Ascending aorta (tissue), 2 donors: ENCODE measurements around the gene RNF208. TPM values are rescaled to one million over a fixed set of nuclear protein-coding genes. Genes with fewer than 3 reads are reported as not detected.

Experiments used
- DNase-seq, 2 donors: peaks; one replicate each; pipeline ENCODE4 v3.0.0-alpha.2; 2019; ENCODE audit warnings: low spot score in 2 of 2
- H3K27ac ChIP-seq, 2 donors: fragments of 200-600 bp; sonication (generic); one replicate each; pipeline ENCODE4 v1.5.1; 2016 to 2017; ENCODE audit warnings: mild to moderate bottlenecking in 1 of 2
- H3K27me3 ChIP-seq: fragments of 200-600 bp; sonication (generic); one replicate; pipeline ENCODE4 v1.5.1; 2017
- H3K36me3 ChIP-seq, 2 donors: fragments of 200-600 bp; sonication (generic); one replicate each; pipeline ENCODE4 v1.5.1; 2016
- H3K4me1 ChIP-seq, 2 donors: fragments of 200-600 bp; sonication (generic); one replicate each; pipeline ENCODE4 v1.5.1; 2016 to 2017; ENCODE audit warnings: mild to moderate bottlenecking in 1 of 2
- H3K4me3 ChIP-seq, 2 donors: fragments of 200-600 bp; sonication (generic); one replicate each; pipeline ENCODE4 v1.5.1; 2016 to 2017; ENCODE audit warnings: mild to moderate bottlenecking in 1 of 2
- H3K9me3 ChIP-seq, 2 donors: fragments of 200-600 bp; sonication (generic); one replicate each; pipeline ENCODE4 v1.5.1; 2016
- intact Hi-C: fragments of 100-400 bp; cut with DNase I; formaldehyde crosslinking; loops from one replicate; pipeline ENCODE4 v1.15.1; 2023
- total RNA-seq: library from RNA; depleted of rRNA; stranded (reverse); fragments of >200 nt; gene quantifications from one replicate; pipeline ENCODE4 v1.1.0, GENCODE V29; 2016
- TF ChIP-seq, protein P1 (sequence below), 3 experiments: fragments of 200-600 bp in 2 of 3; fragments of 450-650 bp in 1 of 3; sonication (generic) in 2 of 3; IDR thresholded peaks; one replicate each; pipeline ENCODE4 v1.5.1; 2016 to 2019; ENCODE audit warnings: antibody characterized with exemption in 3 of 3, mild to moderate bottlenecking in 1 of 3, moderate library complexity in 1 of 3

RNF208 gene, protein sequence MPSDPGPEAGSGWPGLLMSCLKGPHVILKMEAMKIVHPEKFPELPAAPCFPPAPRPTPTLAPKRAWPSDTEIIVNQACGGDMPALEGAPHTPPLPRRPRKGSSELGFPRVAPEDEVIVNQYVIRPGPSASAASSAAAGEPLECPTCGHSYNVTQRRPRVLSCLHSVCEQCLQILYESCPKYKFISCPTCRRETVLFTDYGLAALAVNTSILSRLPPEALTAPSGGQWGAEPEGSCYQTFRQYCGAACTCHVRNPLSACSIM
- total RNA-seq = 6.7 TPM

DNA sequence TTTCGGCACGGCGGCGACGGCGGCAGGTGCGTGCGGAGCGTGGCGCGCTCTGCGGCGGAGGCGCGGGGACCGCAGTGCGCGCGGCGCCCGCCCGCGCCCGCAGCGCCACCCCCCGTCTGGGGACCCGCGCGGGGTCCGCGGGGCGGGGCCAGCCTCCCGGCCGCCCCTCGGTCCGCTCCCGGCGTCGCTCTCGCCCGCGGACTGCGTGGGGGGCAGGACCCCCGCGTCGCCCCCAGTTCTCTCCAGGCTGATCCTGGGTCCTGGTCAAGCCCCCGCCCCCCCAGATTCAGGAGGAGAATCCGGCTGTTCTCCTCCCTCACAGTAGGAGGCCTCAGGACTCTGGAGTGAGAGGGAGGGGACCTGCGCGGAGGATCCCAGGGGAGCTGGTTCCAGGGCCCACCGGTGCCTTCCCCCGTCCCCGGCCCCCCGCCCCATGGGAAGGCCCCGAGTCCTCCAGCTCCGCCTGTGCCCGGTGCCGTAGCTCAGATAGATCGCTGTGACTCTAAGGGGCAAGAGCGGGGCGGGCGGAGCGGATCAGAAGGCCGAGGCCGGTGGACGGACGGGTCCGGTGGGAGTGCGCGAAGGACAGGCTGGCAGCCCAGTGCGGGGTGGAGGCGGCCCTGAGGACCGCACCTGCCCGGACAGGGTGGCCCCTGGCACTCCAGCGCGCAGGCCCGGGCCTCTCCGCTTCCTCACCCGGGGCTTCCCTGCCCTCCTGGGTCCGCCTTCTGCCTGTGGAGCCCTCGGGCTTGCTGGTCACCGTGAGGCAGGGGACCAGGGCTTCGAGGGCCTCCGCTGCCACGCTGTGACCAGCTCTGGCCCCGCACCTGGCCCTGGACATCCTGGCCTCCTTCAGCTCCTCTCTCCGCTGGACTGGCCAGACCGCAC is at the start of gene RNF208:
RNF208 (minus strand) TSS at position 51 of the 888 bp plus-strand sequence. CDS start 1,028 bp downstream, outside the sequence.
- no peaks in the 10 kb centered on the region for H3K36me3 ChIP-seq
- intact Hi-C loops = loop anchor here (1.0 to 10.0 kb wide), 5 partner anchors 18 to 428 kb away; partner anchors contain the start of genes ANAPC2, CCDC183, SSNA1 and TMEM141
- H3K4me1 ChIP-seq = peaks cover 5 to 19% of the 10 kb centered on the region in 2 donors
- TF ChIP-seq, protein P1, sequence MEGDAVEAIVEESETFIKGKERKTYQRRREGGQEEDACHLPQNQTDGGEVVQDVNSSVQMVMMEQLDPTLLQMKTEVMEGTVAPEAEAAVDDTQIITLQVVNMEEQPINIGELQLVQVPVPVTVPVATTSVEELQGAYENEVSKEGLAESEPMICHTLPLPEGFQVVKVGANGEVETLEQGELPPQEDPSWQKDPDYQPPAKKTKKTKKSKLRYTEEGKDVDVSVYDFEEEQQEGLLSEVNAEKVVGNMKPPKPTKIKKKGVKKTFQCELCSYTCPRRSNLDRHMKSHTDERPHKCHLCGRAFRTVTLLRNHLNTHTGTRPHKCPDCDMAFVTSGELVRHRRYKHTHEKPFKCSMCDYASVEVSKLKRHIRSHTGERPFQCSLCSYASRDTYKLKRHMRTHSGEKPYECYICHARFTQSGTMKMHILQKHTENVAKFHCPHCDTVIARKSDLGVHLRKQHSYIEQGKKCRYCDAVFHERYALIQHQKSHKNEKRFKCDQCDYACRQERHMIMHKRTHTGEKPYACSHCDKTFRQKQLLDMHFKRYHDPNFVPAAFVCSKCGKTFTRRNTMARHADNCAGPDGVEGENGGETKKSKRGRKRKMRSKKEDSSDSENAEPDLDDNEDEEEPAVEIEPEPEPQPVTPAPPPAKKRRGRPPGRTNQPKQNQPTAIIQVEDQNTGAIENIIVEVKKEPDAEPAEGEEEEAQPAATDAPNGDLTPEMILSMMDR (IDR thresholded peaks at IDR 0.05) = no peak
- DNase-seq = no peak
- peak within 1 kb of the TSS; percentile 94 to 95 for H3K27ac ChIP-seq
- H3K4me3 ChIP-seq = peak within 1 kb of the TSS; percentile 75 to 89
- H3K27me3 ChIP-seq = no peaks in the 10 kb centered on the region
- H3K9me3 ChIP-seq = no peaks in the 10 kb centered on the region

DNA sequence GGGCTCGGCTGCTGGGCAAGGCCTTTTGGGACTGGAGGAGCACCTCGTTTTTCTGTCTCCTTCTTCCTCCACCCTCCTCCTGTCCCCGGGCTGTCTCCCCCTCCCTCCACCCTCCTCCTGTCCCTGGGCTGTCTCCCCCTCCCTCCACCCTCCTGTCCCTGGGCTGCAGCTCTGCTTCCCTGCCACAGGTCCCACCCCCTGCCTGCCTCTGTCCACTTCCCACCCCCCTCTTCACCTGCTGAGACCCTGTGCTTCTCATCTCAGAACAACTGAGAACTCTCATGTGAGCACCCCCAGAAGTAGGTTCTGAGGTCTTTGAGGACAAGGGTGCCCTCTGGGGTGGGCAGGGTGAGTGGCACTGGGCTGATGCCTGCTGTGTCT is 49.6 kb upstream of the RNF208 start:
- Histone ChIP-seq H3K4me1 (peaks cover 14 to 30% of the 10 kb centered on the region in 2 donors), H3K9me3 (no peaks in the 10 kb centered on the region), H3K27me3 (no peaks in the 10 kb centered on the region), H3K36me3 (peaks cover 18 to 40% of the 10 kb centered on the region in 2 donors), H3K4me3 (no peak overlapping the region), H3K27ac (peak overlapping the region in 1 of 2 donors; percentile 44)
- intact Hi-C loops = no loop called here
- TF ChIP-seq, protein P1 (IDR thresholded peaks at IDR 0.05) = no peak
- DNase-seq = no peak

DNA sequence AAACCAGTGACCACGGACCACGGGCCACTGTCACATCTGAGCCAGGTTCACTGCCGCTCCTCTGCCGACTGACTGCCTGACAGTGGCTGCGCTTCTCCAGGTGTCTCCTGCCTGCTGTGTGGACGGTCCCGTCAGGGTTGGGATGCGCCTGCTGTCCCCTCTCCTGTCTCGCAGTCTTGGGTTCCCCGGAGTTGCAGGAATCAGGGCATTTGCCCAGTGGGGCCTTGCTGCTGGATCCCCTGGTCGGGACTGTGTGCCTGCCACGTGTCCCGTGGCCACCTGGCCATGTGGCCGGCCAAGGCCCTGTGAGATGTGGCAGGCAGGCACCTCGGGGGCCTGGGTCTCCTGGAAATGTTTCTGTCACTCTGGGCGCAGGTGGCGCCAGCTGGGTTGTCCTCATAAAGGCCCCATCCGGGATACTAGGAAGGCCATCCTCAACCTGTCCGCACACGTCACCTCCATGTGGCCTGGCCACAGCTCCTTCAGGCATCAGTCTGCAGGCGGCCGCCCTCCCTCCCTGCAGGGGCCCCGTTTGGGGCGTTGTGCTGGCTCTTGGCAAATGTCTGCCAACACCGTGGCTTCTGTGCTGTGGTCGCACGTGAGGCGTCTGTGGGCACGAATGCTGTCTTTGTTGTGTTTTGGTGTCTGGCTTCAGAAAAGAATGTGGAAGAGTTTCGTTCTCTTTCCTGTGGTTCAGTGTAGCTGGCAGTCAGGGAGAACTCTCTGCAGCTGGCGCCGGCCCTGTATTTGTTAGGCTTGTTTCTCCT is 49.1 kb upstream of the RNF208 start:
- Histone ChIP-seq H3K27ac (peak overlapping the region; percentile 41 to 44), H3K36me3 (peaks cover 20 to 46% of the 10 kb centered on the region in 2 donors), H3K4me1 (peaks cover 10 to 24% of the 10 kb centered on the region in 2 donors), H3K9me3 (no peaks in the 10 kb centered on the region), H3K4me3 (no peak overlapping the region), H3K27me3 (no peaks in the 10 kb centered on the region)
- DNase-seq = no peak
- intact Hi-C loops = no loop called here
- TF ChIP-seq, protein P1 (IDR thresholded peaks at IDR 0.05) = no peak

DNA sequence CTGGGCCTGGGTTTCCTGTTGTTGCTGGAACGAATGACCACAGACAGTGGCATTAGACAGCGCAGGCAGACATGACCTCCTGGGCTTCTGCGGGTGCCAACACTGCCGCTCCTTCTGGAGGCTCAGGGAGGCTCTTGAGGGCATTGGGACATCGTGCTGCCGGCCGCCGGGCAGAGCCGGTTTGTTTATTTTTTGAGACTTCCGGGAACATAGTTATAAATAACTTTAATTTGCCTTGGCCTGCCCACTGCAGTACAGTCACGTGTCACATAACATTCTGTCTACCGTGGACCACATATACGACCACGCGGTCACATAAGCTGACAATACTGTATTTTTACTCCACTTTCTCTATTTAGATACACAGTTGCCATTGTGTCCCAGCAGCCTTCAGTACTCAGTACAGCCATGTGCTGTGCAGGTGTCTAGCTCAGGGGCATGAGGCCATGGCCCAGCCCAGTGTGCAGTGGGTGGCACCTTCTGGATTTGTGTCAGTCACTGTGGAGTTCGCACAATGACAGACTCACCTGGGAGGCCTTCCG is 47.3 kb upstream of the RNF208 start:
- Histone ChIP-seq H3K27me3 (no peaks in the 10 kb centered on the region), H3K4me1 (peaks cover 10 to 23% of the 10 kb centered on the region in 2 donors), H3K36me3 (peaks cover 31 to 60% of the 10 kb centered on the region in 2 donors), H3K9me3 (no peaks in the 10 kb centered on the region), H3K27ac (peak overlapping the region; percentile 66 to 83), H3K4me3 (peak overlapping the region; percentile 25 to 29)
- intact Hi-C loops = loop anchor here (2.0 kb wide), 1 partner anchor 69 kb away; the partner anchor contains the start of gene TPRN
- TF ChIP-seq, protein P1 (IDR thresholded peaks at IDR 0.05) = no peak
- peak; percentile 36 to 84 for DNase-seq
